WTC11 (cell line): Measurements from ENCODE around the gene TSHZ3. TPM values are rescaled to one million over a fixed set of nuclear protein-coding genes. Genes with fewer than 3 reads are reported as not detected.

ENCODE experiments used
- ATAC-seq: fragments of 200-7000 bp; cut with Tn5 transposase; 2 replicates; pipeline ENCODE4 v1.10.0; 2021; ENCODE audit warnings: mild to moderate bottlenecking, moderate library complexity
- CTCF ChIA-PET: fragments of 300-600 bp; sonication (Branson Sonifier 250); formaldehyde crosslinking; loops from one replicate; lab custom pipeline; 2021; ENCODE audit warnings: antibody characterized with exemption; lab: Charles Lee
- POLR2A ChIA-PET: fragments of 350-600 bp; sonication (Branson Sonifier 250); formaldehyde crosslinking; loops from one replicate; lab custom pipeline; 2021; ENCODE audit warnings: antibody characterized with exemption; lab: Charles Lee
- DNase-seq: peaks from one replicate; pipeline ENCODE4 v3.0.0; 2021; ENCODE audit warnings: low spot score
- H3K27ac Mint-ChIP-seq: 2 replicates; pipeline ENCODE4 v1.8.0; 2021; ENCODE audit warnings: mixed read lengths
- H3K27me3 Mint-ChIP-seq: 2 replicates; pipeline ENCODE4 v1.8.0; 2021; ENCODE audit warnings: low read depth, mild to moderate bottlenecking, moderate library complexity, mixed read lengths
- H3K36me3 Mint-ChIP-seq: 2 replicates; pipeline ENCODE4 v1.8.0; 2021; ENCODE audit warnings: mixed read lengths
- H3K4me1 Mint-ChIP-seq: 2 replicates; pipeline ENCODE4 v1.8.0; 2022; ENCODE audit warnings: mixed read lengths
- H3K4me3 Mint-ChIP-seq: 2 replicates; pipeline ENCODE4 v1.8.0; 2021; ENCODE audit warnings: mild to moderate bottlenecking, moderate library complexity, mixed read lengths
- H3K9me3 Mint-ChIP-seq: 2 replicates; pipeline ENCODE4 v1.8.0; 2021; ENCODE audit warnings: mixed read lengths
- ATF6 ChIP-seq: sonication (generic); formaldehyde crosslinking; IDR thresholded peaks from 2 replicates; pipeline ENCODE4 v1.8.1; 2023; ENCODE audit warnings: mild to moderate bottlenecking, missing genetic modification reagents
- CBFB ChIP-seq: sonication (generic); formaldehyde crosslinking; IDR thresholded peaks from 2 replicates; pipeline ENCODE4 v1.8.1; 2022; ENCODE audit warnings: mild to moderate bottlenecking, low read depth, missing genetic modification reagents
- FOXP1 ChIP-seq: sonication (generic); formaldehyde crosslinking; IDR thresholded peaks from 2 replicates; pipeline ENCODE4 v1.8.0; 2022; ENCODE audit warnings: missing genetic modification reagents, mild to moderate bottlenecking, moderate library complexity, borderline replicate concordance
- FOXP4 ChIP-seq: sonication (generic); formaldehyde crosslinking; IDR thresholded peaks from 2 replicates; pipeline ENCODE4 v1.8.0; 2022; ENCODE audit warnings: mild to moderate bottlenecking, missing genetic modification reagents
- GABPB1 ChIP-seq: sonication (generic); formaldehyde crosslinking; IDR thresholded peaks from 2 replicates; pipeline ENCODE4 v1.8.1; 2023; ENCODE audit warnings: mild to moderate bottlenecking, missing genetic modification reagents
- IRF2 ChIP-seq: sonication (generic); formaldehyde crosslinking; IDR thresholded peaks from 2 replicates; pipeline ENCODE4 v1.8.0; 2022; ENCODE audit warnings: low read depth, missing genetic modification reagents, borderline replicate concordance
- KAT7 ChIP-seq: sonication (generic); formaldehyde crosslinking; IDR thresholded peaks from 2 replicates; pipeline ENCODE4 v1.8.1; 2023; ENCODE audit warnings: missing genetic modification reagents, mild to moderate bottlenecking, borderline replicate concordance
- MLX ChIP-seq: sonication (generic); formaldehyde crosslinking; IDR thresholded peaks from 2 replicates; pipeline ENCODE4 v1.8.1; 2023; ENCODE audit warnings: mild to moderate bottlenecking, missing genetic modification reagents, moderate library complexity
- NR3C1 ChIP-seq: sonication (generic); formaldehyde crosslinking; conservative IDR thresholded peaks from 2 replicates; pipeline ENCODE4 v1.8.1; 2023; ENCODE audit warnings: low read depth, mild to moderate bottlenecking, missing genetic modification reagents
- TEAD4 ChIP-seq: sonication (generic); formaldehyde crosslinking; IDR thresholded peaks from 2 replicates; pipeline ENCODE4 v1.8.0; 2022; ENCODE audit warnings: mild to moderate bottlenecking, missing genetic modification reagents
- USF1 ChIP-seq: sonication (generic); formaldehyde crosslinking; IDR thresholded peaks from 2 replicates; pipeline ENCODE4 v1.8.0; 2022; ENCODE audit warnings: mild to moderate bottlenecking, missing genetic modification reagents
- ZNF138 ChIP-seq: sonication (generic); formaldehyde crosslinking; conservative IDR thresholded peaks from 2 replicates; pipeline ENCODE4 v1.8.1; 2022; ENCODE audit warnings: mild to moderate bottlenecking, moderate library complexity, missing genetic modification reagents
- ZNF281 ChIP-seq: sonication (generic); formaldehyde crosslinking; IDR thresholded peaks from 2 replicates; pipeline ENCODE4 v1.8.0; 2023; ENCODE audit warnings: mild to moderate bottlenecking, missing genetic modification reagents
- ZNF416 ChIP-seq: fragments of 250-450 bp; sonication (Bioruptor Pico); IDR thresholded peaks from 2 replicates; pipeline ENCODE4 v1.9.0; 2021; ENCODE audit warnings: mild to moderate bottlenecking, inconsistent platforms
- ZNF423 ChIP-seq: fragments of 250-450 bp; sonication (Bioruptor Pico); IDR thresholded peaks from 2 replicates; pipeline ENCODE4 v2.1.2; 2022; ENCODE audit warnings: mild to moderate bottlenecking, moderate library complexity
- ZNF671 ChIP-seq: fragments of 250-450 bp; sonication (Bioruptor Pico); IDR thresholded peaks from 2 replicates; pipeline ENCODE4 v1.8.0; 2021; ENCODE audit warnings: mild to moderate bottlenecking
- total RNA-seq: library from RNA; stranded (reverse); gene quantifications from 3 replicates; pipeline ENCODE4 v1.2.3, GENCODE V29; 2021
- TF ChIP-seq, protein P1 (sequence below): sonication (generic); formaldehyde crosslinking; conservative IDR thresholded peaks from 2 replicates; pipeline ENCODE4 v1.8.1; 2023; ENCODE audit warnings: mild to moderate bottlenecking, low read depth, missing genetic modification reagents, moderate library complexity
- TF ChIP-seq, protein P2 (sequence below): fragments of 250-450 bp; sonication (Bioruptor Pico); IDR thresholded peaks from 2 replicates; pipeline ENCODE4 v2.1.2; 2022; ENCODE audit warnings: mild to moderate bottlenecking, moderate library complexity
- TF ChIP-seq, protein P3 (sequence below): fragments of 250-450 bp; sonication (Bioruptor Pico); IDR thresholded peaks from 2 replicates; pipeline ENCODE4 v1.8.0; 2021; ENCODE audit warnings: mild to moderate bottlenecking
- TF ChIP-seq, protein P4 (sequence below): sonication (generic); formaldehyde crosslinking; IDR thresholded peaks from 2 replicates; pipeline ENCODE4 v1.8.1; 2022; ENCODE audit warnings: mild to moderate bottlenecking, moderate library complexity, missing genetic modification reagents

TSHZ3 gene
- total RNA-seq, 1 experiment from 2014 or later, result 21.4 TPM

GRCh38 chr19:31283701-31284100 lies 65.5 kb downstream of the TSHZ3 start (continued):
- TF ChIP-seq, protein P1, sequence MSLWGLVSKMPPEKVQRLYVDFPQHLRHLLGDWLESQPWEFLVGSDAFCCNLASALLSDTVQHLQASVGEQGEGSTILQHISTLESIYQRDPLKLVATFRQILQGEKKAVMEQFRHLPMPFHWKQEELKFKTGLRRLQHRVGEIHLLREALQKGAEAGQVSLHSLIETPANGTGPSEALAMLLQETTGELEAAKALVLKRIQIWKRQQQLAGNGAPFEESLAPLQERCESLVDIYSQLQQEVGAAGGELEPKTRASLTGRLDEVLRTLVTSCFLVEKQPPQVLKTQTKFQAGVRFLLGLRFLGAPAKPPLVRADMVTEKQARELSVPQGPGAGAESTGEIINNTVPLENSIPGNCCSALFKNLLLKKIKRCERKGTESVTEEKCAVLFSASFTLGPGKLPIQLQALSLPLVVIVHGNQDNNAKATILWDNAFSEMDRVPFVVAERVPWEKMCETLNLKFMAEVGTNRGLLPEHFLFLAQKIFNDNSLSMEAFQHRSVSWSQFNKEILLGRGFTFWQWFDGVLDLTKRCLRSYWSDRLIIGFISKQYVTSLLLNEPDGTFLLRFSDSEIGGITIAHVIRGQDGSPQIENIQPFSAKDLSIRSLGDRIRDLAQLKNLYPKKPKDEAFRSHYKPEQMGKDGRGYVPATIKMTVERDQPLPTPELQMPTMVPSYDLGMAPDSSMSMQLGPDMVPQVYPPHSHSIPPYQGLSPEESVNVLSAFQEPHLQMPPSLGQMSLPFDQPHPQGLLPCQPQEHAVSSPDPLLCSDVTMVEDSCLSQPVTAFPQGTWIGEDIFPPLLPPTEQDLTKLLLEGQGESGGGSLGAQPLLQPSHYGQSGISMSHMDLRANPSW (CRISPR knock-in tag), result no peak
- TF ChIP-seq ZNF423 (CRISPR knock-in tag) (no peak), ZNF671 (CRISPR knock-in tag) (no peak), CBFB (CRISPR knock-in tag) (no peak), ZNF138 (no peak), GABPB1 (CRISPR knock-in tag) (no peak), FOXP4 (CRISPR knock-in tag) (no peak)
- TF ChIP-seq, protein P2, sequence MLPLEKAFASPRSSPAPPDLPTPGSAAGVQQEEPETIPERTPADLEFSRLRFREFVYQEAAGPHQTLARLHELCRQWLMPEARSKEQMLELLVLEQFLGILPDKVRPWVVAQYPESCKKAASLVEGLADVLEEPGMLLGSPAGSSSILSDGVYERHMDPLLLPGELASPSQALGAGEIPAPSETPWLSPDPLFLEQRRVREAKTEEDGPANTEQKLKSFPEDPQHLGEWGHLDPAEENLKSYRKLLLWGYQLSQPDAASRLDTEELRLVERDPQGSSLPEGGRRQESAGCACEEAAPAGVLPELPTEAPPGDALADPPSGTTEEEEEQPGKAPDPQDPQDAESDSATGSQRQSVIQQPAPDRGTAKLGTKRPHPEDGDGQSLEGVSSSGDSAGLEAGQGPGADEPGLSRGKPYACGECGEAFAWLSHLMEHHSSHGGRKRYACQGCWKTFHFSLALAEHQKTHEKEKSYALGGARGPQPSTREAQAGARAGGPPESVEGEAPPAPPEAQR, result no peak

DNA sequence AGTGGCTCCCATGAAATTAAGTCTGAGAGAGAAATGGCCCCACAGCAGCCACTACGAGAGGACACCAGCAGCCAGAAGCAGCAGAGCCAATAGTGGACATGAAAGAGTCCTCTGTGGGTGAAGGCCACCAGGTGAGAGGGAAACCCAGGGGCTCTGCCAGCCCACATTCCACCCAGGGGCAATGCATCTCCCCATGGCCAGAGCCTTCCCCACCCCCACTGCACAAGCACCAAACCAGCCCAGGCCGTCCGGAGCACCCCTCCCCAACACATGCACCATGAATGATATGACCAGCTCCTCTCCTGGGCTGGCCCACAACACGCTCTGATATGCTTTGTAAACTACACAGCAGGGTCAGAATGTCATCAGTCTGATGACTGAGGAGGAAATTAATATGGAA lies 66.9 kb downstream of the TSHZ3 start:
- Mint-ChIP-seq H3K27me3 (no peaks in the 10 kb centered on the region), H3K4me3 (no peak overlapping the region), H3K36me3 (peaks cover 26% of the 10 kb centered on the region), H3K9me3 (no peaks in the 10 kb centered on the region), H3K27ac (peak overlapping the region; percentile 78), H3K4me1 (peaks cover 55% of the 10 kb centered on the region)
- DNase-seq (no peak), ATAC-seq (no peak)
- POLR2A ChIA-PET, result no interaction called here
- CTCF ChIA-PET, result no interaction called here
- TF ChIP-seq MLX (CRISPR knock-in tag), result no peak
- no peak for TF ChIP-seq KAT7
- TF ChIP-seq, protein P3, sequence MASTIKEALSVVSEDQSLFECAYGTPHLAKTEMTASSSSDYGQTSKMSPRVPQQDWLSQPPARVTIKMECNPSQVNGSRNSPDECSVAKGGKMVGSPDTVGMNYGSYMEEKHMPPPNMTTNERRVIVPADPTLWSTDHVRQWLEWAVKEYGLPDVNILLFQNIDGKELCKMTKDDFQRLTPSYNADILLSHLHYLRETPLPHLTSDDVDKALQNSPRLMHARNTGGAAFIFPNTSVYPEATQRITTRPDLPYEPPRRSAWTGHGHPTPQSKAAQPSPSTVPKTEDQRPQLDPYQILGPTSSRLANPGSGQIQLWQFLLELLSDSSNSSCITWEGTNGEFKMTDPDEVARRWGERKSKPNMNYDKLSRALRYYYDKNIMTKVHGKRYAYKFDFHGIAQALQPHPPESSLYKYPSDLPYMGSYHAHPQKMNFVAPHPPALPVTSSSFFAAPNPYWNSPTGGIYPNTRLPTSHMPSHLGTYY, result no peak
- TF ChIP-seq NR3C1 (CRISPR knock-in tag), result no peak
- TF ChIP-seq, protein P4, sequence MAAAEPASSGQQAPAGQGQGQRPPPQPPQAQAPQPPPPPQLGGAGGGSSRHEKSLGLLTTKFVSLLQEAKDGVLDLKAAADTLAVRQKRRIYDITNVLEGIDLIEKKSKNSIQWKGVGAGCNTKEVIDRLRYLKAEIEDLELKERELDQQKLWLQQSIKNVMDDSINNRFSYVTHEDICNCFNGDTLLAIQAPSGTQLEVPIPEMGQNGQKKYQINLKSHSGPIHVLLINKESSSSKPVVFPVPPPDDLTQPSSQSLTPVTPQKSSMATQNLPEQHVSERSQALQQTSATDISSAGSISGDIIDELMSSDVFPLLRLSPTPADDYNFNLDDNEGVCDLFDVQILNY, result no peak
- no peak for TF ChIP-seq ZNF423 (CRISPR knock-in tag)
- TF ChIP-seq IRF2 (CRISPR knock-in tag), result no peak
- no peak for TF ChIP-seq ZNF416 (CRISPR knock-in tag)
- no peak for TF ChIP-seq TEAD4 (CRISPR knock-in tag)
- no peak for TF ChIP-seq ZNF138
- no peak for TF ChIP-seq ATF6
- no peak for TF ChIP-seq USF1 (CRISPR knock-in tag)
- TF ChIP-seq FOXP1 (CRISPR knock-in tag), result no peak
- no peak for TF ChIP-seq ZNF281 (CRISPR knock-in tag)
